HepG2 (cell line): ENCODE measurements around the gene MTX1. TPM values are rescaled to one million over a fixed set of nuclear protein-coding genes. Genes with fewer than 3 reads are reported as not detected.
A peak's percentile ranks its signal among the peaks of the same experiment; 100 is the strongest.

Experiments used
- AKAP8 ChIP-seq: sonication (generic); formaldehyde crosslinking; IDR thresholded peaks from 2 replicates; pipeline ENCODE4 v1.5.1; 2020; ENCODE audit warnings: mild to moderate bottlenecking, missing genetic modification reagents
- ARID4A ChIP-seq: sonication (generic); formaldehyde crosslinking; IDR thresholded peaks from 2 replicates; pipeline ENCODE4 v1.5.0; 2020; ENCODE audit warnings: mild to moderate bottlenecking, missing genetic modification reagents, borderline replicate concordance
- DMAP1 ChIP-seq: IDR thresholded peaks from 2 replicates; pipeline ENCODE4 v1.6.1; 2016
- EEA1 ChIP-seq: sonication (generic); formaldehyde crosslinking; IDR thresholded peaks from 2 replicates; pipeline ENCODE4 v1.5.1; 2020; ENCODE audit warnings: mild to moderate bottlenecking, missing genetic modification reagents, borderline replicate concordance
- FOXP1 ChIP-seq, 2 experiments: fragments of 450-650 bp in 1 of 2; IDR thresholded peaks; 2 replicates each; pipeline ENCODE4 v1.6.1; 2017 to 2018; ENCODE audit warnings: antibody characterized with exemption in 1 of 2
- HNF1A ChIP-seq, 2 experiments: sonication (generic) in 1 of 2; formaldehyde crosslinking in 1 of 2; IDR thresholded peaks; 2 replicates each; pipeline versions ENCODE4 v1.4.0 to v1.6.1; 2016 to 2020; ENCODE audit warnings: borderline replicate concordance in 1 of 2, low read depth in 1 of 2, mild to moderate bottlenecking in 1 of 2, missing genetic modification reagents in 1 of 2
- HOXA9 ChIP-seq: sonication (generic); formaldehyde crosslinking; IDR thresholded peaks from 2 replicates; pipeline ENCODE4 v1.8.1; 2022; ENCODE audit warnings: missing genetic modification reagents, mild to moderate bottlenecking, moderate library complexity, borderline replicate concordance
- MAX ChIP-seq: IDR thresholded peaks from 2 replicates; pipeline ENCODE4 v1.6.1; 2012; ENCODE audit warnings: inconsistent platforms
- RARA ChIP-seq: IDR thresholded peaks from 2 replicates; pipeline ENCODE4 v1.6.1; 2016; ENCODE audit warnings: missing genetic modification reagents, missing compliant biosample characterization
- REPIN1 ChIP-seq: sonication (generic); formaldehyde crosslinking; IDR thresholded peaks from 2 replicates; pipeline ENCODE4 v1.8.0; 2022; ENCODE audit warnings: missing genetic modification reagents, low read depth, mild to moderate bottlenecking, borderline replicate concordance
- SOX6 ChIP-seq, 2 experiments: fragments of 450-650 bp in 1 of 2; sonication (generic) in 1 of 2; formaldehyde crosslinking in 1 of 2; IDR thresholded peaks; 2 replicates each; pipeline versions ENCODE4 v1.4.0 to v1.6.1; 2017 to 2020; ENCODE audit warnings: antibody characterized with exemption in 1 of 2, mild to moderate bottlenecking in 1 of 2, missing genetic modification reagents in 1 of 2
- SRSF1 ChIP-seq: fragments of 200-400 bp; formaldehyde crosslinking; optimal IDR thresholded peaks from 2 replicates; pipeline ENCODE3; 2017; ENCODE audit warnings: mild to moderate bottlenecking, low read depth, low read length, moderate library complexity
- TCF12 ChIP-seq, 2 experiments: fragments of 450-650 bp in 1 of 2; sonication (generic) in 1 of 2; formaldehyde crosslinking in 1 of 2; IDR thresholded peaks; 2 replicates each; pipeline versions ENCODE4 v1.6.1 to v1.8.0; 2017 to 2022; ENCODE audit warnings: antibody characterized with exemption in 1 of 2, mild to moderate bottlenecking in 1 of 2, missing genetic modification reagents in 1 of 2, moderate library complexity in 1 of 2
- TP53 ChIP-seq: sonication (generic); formaldehyde crosslinking; conservative IDR thresholded peaks from 2 replicates; pipeline ENCODE4 v1.4.0; 2020; ENCODE audit warnings: missing genetic modification reagents
- ZNF607 ChIP-seq: sonication (generic); formaldehyde crosslinking; IDR thresholded peaks from 2 replicates; pipeline ENCODE4 v1.5.1; 2020; ENCODE audit warnings: missing genetic modification reagents, mild to moderate bottlenecking, borderline replicate concordance
- ZNF709 ChIP-seq: sonication (generic); formaldehyde crosslinking; IDR thresholded peaks from 2 replicates; pipeline ENCODE4 v1.5.0; 2020; ENCODE audit warnings: mild to moderate bottlenecking, missing genetic modification reagents
- ZNF777 ChIP-seq: sonication (generic); formaldehyde crosslinking; IDR thresholded peaks from 2 replicates; pipeline ENCODE4 v1.4.0; 2020; ENCODE audit warnings: missing genetic modification reagents
- ZNF781 ChIP-seq: sonication (generic); formaldehyde crosslinking; IDR thresholded peaks from 2 replicates; pipeline ENCODE4 v1.5.1; 2020; ENCODE audit warnings: borderline replicate concordance, mild to moderate bottlenecking, missing genetic modification reagents; ENCODE audit errors: not compliant biosample characterization
- ZNF788 ChIP-seq: sonication (generic); formaldehyde crosslinking; IDR thresholded peaks from 2 replicates; pipeline ENCODE4 v1.5.0; 2020; ENCODE audit warnings: mild to moderate bottlenecking, missing genetic modification reagents, borderline replicate concordance
- polyA plus RNA-seq, 8 experiments: library from polyadenylated mRNA; depleted of rRNA in 3 of 8; stranded (reverse) in 7 of 8; unstranded in 1 of 8; fragments of >200 nt; fragmentation: Illumina TruSeq in 4 of 8; extraction: Trizol in 4 of 8; gene quantifications; 2 replicates each; pipeline versions ENCODE4 v1.2.1 to v1.2.3, GENCODE V29; 2011 to 2016; ENCODE audit warnings: low read depth in 4 of 8, missing spikeins in 1 of 8, mixed read lengths in 1 of 8; ENCODE audit not compliant: insufficient read depth in 1 of 8
- total RNA-seq, 5 experiments: library from RNA; depleted of rRNA; stranded (reverse); fragments of >200 nt; fragmentation: Illumina TruSeq; extraction: Trizol; gene quantifications; 2 replicates each; pipeline ENCODE4 v1.2.3, GENCODE V29; 2016; ENCODE audit warnings: low read depth in 1 of 5

MTX1 gene
- total and polyA plus RNA-seq, 2 of the 13 experiments (the other 11 are each of a cell fraction or from before 2014, with no cell fraction given): 64.5 to 72.6 TPM

GRCh38 chr1:155261852-155262673, 53.6 kb downstream of the MTX1 start, which contains the start of gene SCAMP3 (continued):
- TF ChIP-seq ARID4A (peak; percentile 98), HOXA9 (CRISPR knock-in tag) (no peak), ZNF709 (CRISPR knock-in tag) (peak; percentile 53), AKAP8 (CRISPR knock-in tag) (peak; percentile 92), ZNF777 (CRISPR knock-in tag) (0 out of 2 replicates have a peak, but pooled peaks have one; percentile 22), SRSF1 (peak; percentile 94), TCF12 (IDR thresholded peaks at IDR 0.05) (no peak), TCF12 (CRISPR knock-in tag; IDR thresholded peaks at IDR 0.05) (no peak), FOXP1 (IDR thresholded peaks at IDR 0.05) (no peak), FOXP1 (CRISPR knock-in tag; IDR thresholded peaks at IDR 0.05) (no peak), MAX (peak; percentile 82), ZNF781 (CRISPR knock-in tag) (peak; percentile 76), RARA (CRISPR knock-in tag) (0 out of 2 replicates have a peak, but pooled peaks have one; percentile 35), EEA1 (peak; percentile 63; the same call in 1 of the 2 replicates), ZNF607 (peak; percentile 83), SOX6 (IDR thresholded peaks at IDR 0.05) (no peak), SOX6 (CRISPR knock-in tag; IDR thresholded peaks at IDR 0.05) (peak; percentile 63), TP53 (CRISPR knock-in tag) (no peak), DMAP1 (peak; percentile 89), HNF1A (IDR thresholded peaks at IDR 0.05; ENCODE audit: low read depth) (no peak), HNF1A (CRISPR knock-in tag; IDR thresholded peaks at IDR 0.05; ENCODE audit: borderline replicate concordance) (no peak; the same call in 1 of the 2 replicates), ZNF788 (peak; percentile 68; the same call in 1 of the 2 replicates), REPIN1 (CRISPR knock-in tag) (peak; percentile 84)
